ENCODE data around the gene CLNS1A. TPM values are rescaled to one million over a fixed set of nuclear protein-coding genes. Genes with fewer than 3 reads are reported as not detected.

The CLNS1A gene
- total and polyA plus RNA-seq, 9 of the 15 experiments (the other 6 are each of a cell fraction or from before 2014, with no cell fraction given), result 146 to 472 (median 345) TPM

DNA sequence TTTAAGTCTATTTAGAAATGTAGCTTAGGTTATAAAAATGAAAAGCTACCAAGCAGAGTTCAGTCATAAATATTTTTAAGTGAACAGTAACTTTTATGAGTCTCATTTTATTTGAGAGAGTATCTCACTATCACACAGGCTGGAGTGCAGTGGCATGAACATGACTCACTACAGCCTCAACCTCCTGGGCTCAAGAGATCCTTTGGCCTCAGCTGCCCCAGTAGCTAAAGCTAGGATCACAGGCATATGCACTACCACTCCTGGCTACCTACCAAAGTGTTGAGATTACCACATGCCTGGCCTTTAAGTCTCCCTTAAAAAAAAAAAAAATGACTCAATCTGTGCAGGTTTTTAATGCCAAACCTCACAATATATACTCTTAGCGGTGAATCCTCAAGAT lies 34.7 kb upstream of the CLNS1A start:
- BruUV-seq (replicated peaks), result no TSS peak

More for the DNA sequence above, 34.7 kb upstream of the CLNS1A start:
- in situ Hi-C loops (cut with MboI) (no loop called here), intact Hi-C loops (cut with micrococcal nuclease) (no loop called here)
- DNase-seq (ENCODE audit: extremely low read depth in 1 of 4, low spot score in 3 of 4) (no peak), FAIRE-seq (no peak), ATAC-seq (no peak)
- Histone ChIP-seq H3K9me1 (ENCODE audit: control insufficient read depth, insufficient read depth, low read length) (no peaks in the 10 kb centered on the region), H3K4me3 (no peak overlapping the region), H3K9ac (ENCODE audit: insufficient read depth in 1 of 2, low read depth in 2 of 2, low read length in 2 of 2) (no peak overlapping the region), H3K4me1 (replicated peaks in 1 of 2; ENCODE audit: control insufficient read depth in 2 of 2, insufficient read depth in 2 of 2, low read length in 2 of 2) (no peaks in the 10 kb centered on the region), H3K4me2 (ENCODE audit: insufficient read depth, low read length) (no peak overlapping the region), H4K20me1 (replicated peaks; ENCODE audit: control insufficient read depth, insufficient read depth, low read length) (no peaks in the 10 kb centered on the region), H3K27ac (ENCODE audit: extremely low read depth, low read depth, low read length) (no peak overlapping the region), H3K9me3 (replicated peaks; ENCODE audit: control insufficient read depth, insufficient read depth, low read depth, low read length) (no peaks in the 10 kb centered on the region), H3K27me3 (ENCODE audit: control insufficient read depth in 2 of 2, insufficient read depth in 2 of 2, low read length in 2 of 2) (no peaks in the 10 kb centered on the region), H3K79me2 (ENCODE audit: control insufficient read depth, insufficient read depth, low read length) (no peaks in the 10 kb centered on the region), H3K36me3 (ENCODE audit: control insufficient read depth, insufficient read depth, low read length) (peaks cover 86% of the 10 kb centered on the region), H2AFZ (ENCODE audit: low read depth, low read length) (no peak overlapping the region)
- no peak for TF ChIP-seq ZNF780A (CRISPR knock-in tag; IDR thresholded peaks at IDR 0.05)
- no peak for TF ChIP-seq ZNF589 (CRISPR knock-in tag; IDR thresholded peaks at IDR 0.05; ENCODE audit: low read depth)
- TF ChIP-seq, protein P1, sequence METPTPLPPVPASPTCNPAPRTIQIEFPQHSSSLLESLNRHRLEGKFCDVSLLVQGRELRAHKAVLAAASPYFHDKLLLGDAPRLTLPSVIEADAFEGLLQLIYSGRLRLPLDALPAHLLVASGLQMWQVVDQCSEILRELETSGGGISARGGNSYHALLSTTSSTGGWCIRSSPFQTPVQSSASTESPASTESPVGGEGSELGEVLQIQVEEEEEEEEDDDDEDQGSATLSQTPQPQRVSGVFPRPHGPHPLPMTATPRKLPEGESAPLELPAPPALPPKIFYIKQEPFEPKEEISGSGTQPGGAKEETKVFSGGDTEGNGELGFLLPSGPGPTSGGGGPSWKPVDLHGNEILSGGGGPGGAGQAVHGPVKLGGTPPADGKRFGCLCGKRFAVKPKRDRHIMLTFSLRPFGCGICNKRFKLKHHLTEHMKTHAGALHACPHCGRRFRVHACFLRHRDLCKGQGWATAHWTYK (CRISPR knock-in tag; IDR thresholded peaks at IDR 0.05), result no peak
- TF ChIP-seq ZNF507 (tag; conservative IDR thresholded peaks at IDR 0.05), result no peak
- TF ChIP-seq, protein P2, sequence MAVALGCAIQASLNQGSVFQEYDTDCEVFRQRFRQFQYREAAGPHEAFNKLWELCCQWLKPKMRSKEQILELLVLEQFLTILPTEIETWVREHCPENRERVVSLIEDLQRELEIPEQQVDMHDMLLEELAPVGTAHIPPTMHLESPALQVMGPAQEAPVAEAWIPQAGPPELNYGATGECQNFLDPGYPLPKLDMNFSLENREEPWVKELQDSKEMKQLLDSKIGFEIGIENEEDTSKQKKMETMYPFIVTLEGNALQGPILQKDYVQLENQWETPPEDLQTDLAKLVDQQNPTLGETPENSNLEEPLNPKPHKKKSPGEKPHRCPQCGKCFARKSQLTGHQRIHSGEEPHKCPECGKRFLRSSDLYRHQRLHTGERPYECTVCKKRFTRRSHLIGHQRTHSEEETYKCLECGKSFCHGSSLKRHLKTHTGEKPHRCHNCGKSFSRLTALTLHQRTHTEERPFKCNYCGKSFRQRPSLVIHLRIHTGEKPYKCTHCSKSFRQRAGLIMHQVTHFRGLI (CRISPR knock-in tag; IDR thresholded peaks at IDR 0.05), result no peak
- no peak for TF ChIP-seq XRCC3 (IDR thresholded peaks at IDR 0.05)
- TF ChIP-seq CEBPG (CRISPR knock-in tag; IDR thresholded peaks at IDR 0.05), result no peak
- no peak for TF ChIP-seq CEBPG (tag; conservative IDR thresholded peaks at IDR 0.05 in 1 of 2, IDR thresholded peaks at IDR 0.05 in 1 of 2)
- TF ChIP-seq, protein P3, sequence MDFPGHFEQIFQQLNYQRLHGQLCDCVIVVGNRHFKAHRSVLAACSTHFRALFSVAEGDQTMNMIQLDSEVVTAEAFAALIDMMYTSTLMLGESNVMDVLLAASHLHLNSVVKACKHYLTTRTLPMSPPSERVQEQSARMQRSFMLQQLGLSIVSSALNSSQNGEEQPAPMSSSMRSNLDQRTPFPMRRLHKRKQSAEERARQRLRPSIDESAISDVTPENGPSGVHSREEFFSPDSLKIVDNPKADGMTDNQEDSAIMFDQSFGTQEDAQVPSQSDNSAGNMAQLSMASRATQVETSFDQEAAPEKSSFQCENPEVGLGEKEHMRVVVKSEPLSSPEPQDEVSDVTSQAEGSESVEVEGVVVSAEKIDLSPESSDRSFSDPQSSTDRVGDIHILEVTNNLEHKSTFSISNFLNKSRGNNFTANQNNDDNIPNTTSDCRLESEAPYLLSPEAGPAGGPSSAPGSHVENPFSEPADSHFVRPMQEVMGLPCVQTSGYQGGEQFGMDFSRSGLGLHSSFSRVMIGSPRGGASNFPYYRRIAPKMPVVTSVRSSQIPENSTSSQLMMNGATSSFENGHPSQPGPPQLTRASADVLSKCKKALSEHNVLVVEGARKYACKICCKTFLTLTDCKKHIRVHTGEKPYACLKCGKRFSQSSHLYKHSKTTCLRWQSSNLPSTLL (IDR thresholded peaks at IDR 0.05), result no peak
- TF ChIP-seq FOS (IDR thresholded peaks at IDR 0.05; ENCODE audit: extremely low read depth, insufficient read length), result no peak
- TF ChIP-seq ZNF551 (CRISPR knock-in tag; IDR thresholded peaks at IDR 0.05), result no peak
- 100% methylated on average over 1 of the region's 1 CpG for WGBS (ENCODE audit: insufficient coverage, low coverage, missing lambda C conversion rate)
- POLR2A ChIA-PET, result interaction anchor here (1.9 kb wide), 1 partner anchor 17 kb away, joined by 6 read pairs; no protein-coding TSS in a partner anchor
- CTCF ChIA-PET (ENCODE audit: low intra/inter-chr PET ratio), result no interaction called here

All from K562 (cell line).